Ammon's horn (tissue), 1 donor: ENCODE measurements around the gene DCTN3.

Experiments used
- DNase-seq: peaks from one replicate; pipeline ENCODE4 v3.0.0-alpha.2; 2016; ENCODE audit warnings: low spot score

DCTN3 gene

GRCh38 chr9:34573599-34574325 is 46.5 kb downstream of the DCTN3 start:
- DNase-seq, result no peak

GRCh38 chr9:34572628-34573027 is 47.7 kb downstream of the DCTN3 start:
- no peak for DNase-seq

DNA sequence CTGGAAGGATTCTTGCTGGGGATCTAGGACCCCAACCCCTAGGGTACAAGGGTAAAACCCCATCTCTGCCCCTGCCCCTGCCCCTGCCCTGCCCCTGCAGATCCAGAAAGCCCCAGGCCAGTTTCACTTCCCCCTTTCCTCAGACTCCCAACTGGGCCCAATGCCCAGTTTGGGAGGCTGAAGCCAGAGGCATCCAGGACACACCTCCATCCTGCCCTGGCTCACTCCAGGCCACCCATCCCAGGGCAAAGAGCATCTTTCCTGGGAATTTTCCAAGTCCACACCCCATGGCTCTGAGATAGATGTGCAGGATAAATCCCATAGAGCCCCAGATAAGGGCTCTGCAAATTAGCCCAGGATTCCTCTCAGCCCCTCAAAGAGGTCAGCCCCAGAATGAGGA is 48.2 kb downstream of the DCTN3 start:
- DNase-seq, result no peak

- DNase-seq, result no peak
Measured at GRCh38 chr9:34571481-34571810, 48.8 kb downstream of the DCTN3 start.

GRCh38 chr9:34570809-34571480 is 49.4 kb downstream of the DCTN3 start:
- no peak for DNase-seq

DNA sequence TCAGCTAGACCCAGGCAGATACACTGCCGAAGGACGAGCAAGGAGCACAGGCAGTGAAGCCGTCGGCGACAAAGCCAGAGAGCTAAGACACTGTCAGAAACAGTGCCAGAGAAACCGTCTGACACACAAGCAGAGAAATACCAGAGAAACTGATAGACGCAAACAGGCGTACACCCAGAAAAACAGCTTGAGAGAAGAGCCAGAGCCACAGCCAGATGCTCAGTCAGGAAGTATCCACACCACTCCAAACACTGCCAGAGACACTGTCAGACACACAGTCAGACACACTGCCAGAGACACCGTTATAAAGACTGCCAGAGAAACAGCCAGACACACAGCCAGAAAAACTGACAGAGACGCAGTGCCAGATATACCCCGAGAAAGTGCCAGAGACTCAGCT is 49.9 kb downstream of the DCTN3 start:
- DNase-seq, result peak; percentile 41

DNA sequence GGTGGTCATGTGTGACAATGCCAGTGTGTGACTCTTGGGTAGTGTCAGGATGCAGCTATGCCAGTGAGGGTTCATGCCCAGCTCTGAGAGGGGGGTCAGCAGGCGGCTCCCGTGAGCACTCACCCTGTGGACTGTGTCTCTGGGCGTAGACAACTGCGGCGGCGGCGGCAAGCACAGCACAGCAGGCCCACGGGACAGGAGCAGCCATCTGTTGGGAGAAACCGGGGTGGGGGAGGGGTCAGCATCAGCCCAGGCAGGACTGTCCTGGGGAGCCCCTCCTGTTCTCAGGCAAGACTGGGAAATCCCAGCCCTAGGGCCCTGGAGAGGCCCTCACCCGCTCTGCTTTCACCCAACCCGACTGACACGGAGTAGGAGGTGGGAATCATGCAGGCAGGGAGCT is 51.5 kb downstream of the DCTN3 start:
- DNase-seq, result no peak

GRCh38 chr9:34568133-34568532 is 52.2 kb downstream of the DCTN3 start:
- DNase-seq, result no peak

- no peak for DNase-seq
Measured at GRCh38 chr9:34566972-34567371, 53.3 kb downstream of the DCTN3 start.

- no peak for DNase-seq
Measured at GRCh38 chr9:34566322-34566721, 54.0 kb downstream of the DCTN3 start.

GRCh38 chr9:34565856-34566255 is 54.4 kb downstream of the DCTN3 start:
- no peak for DNase-seq

GRCh38 chr9:34564617-34565016 is 55.7 kb downstream of the DCTN3 start:
- DNase-seq, result no peak
